Keratinocyte (primary cell): ENCODE measurements around the gene ANKRD62.

Experiments used
- CTCF ChIP-seq, 3 experiments: IDR thresholded peaks in 1 of 3; conservative IDR thresholded peaks in 1 of 3; optimal IDR thresholded peaks in 1 of 3; 2 replicates in 2 of 3; 3 replicates in 1 of 3; pipeline versions ENCODE3 to v1.5.1; 2011; ENCODE audit warnings: low read length in 3 of 3, mild to moderate bottlenecking in 3 of 3, moderate library complexity in 2 of 3, control low read depth in 1 of 3, inconsistent platforms in 1 of 3; ENCODE audit not compliant: insufficient read depth in 2 of 3; ENCODE audit errors: extremely low read depth in 1 of 3
- EZH2 ChIP-seq: IDR thresholded peaks from one replicate; pipeline ENCODE4 v1.6.1; 2012; ENCODE audit warnings: inconsistent platforms, mild to moderate bottlenecking, low read length, moderate library complexity

- TF ChIP-seq EZH2 = no peak
- no peak for TF ChIP-seq CTCF (optimal IDR thresholded peaks at IDR 0.05 in 1 of 3, IDR thresholded peaks at IDR 0.05 in 1 of 3, conservative IDR thresholded peaks at IDR 0.05 in 1 of 3; ENCODE audit: extremely low read depth in 1 of 3, insufficient read depth in 2 of 3, low read length in 3 of 3)
Measured at GRCh38 chr18:12102136-12102842, 8.6 kb downstream of the ANKRD62 start.
